GM21825 (cell line): ENCODE results near the gene RFX2.
"Not testable (repeated sequence)": the region's sequence is repeated elsewhere in the genome, so short reads cannot be mapped to it uniquely, and the experiment has no call there.

Experiments used
- ATAC-seq: cut with Tn5 transposase; IDR thresholded peaks from one replicate; pipeline ENCODE4 v1.9.1; 2021; ENCODE audit warnings: mild to moderate bottlenecking, moderate library complexity; ENCODE audit not compliant: unreplicated experiment

RFX2 gene

GRCh38 chr19:6110360-6110977 is at the start of gene RFX2:
RFX2 (minus strand) TSS chr19:6110500; CDS start chr19:6047496, 63,004 bp downstream.
- ATAC-seq: peak; percentile 88

DNA sequence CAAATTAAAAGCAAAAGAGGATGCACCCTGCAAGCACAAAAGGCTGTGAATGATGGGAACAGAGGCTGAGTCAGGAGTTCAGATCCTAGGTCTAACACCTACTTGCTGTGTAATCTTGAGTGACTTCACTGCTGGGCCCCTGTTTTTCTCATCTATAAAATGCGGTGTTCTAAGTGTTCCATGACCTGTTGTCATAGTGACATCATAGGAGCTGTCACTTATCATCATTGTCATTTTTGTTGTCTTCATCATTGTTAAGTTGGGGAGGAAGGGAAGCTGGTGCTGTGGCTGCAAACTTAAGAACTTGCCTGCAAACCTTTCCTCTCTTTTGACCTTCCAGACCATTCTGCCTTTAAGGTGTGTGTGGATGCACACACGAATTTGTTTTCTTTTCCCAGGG is 45.7 kb upstream of the RFX2 start:
- no peak for ATAC-seq

- no peak for ATAC-seq
Observed at GRCh38 chr19:6150289-6150688, 40.0 kb upstream of the RFX2 start.

DNA sequence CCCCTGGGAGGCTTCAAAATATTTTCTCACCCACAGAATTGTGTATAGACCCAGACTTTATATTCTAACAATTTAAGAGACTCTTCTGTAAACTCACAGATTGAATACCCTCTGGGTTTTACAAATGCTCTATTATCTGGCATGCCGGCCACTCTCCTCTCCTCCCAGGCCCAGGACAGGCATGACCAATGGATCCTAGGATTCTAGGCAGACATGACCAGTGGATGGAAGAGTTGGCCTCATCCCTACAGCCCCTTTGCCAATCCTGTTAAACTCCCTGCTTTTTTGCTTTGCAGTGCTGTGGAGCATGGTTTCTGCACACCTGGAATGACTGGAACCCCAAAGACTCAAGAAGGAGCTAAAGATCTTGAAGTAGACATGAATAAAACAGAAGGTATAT is 30.9 kb upstream of the RFX2 start:
- ATAC-seq: no peak

DNA sequence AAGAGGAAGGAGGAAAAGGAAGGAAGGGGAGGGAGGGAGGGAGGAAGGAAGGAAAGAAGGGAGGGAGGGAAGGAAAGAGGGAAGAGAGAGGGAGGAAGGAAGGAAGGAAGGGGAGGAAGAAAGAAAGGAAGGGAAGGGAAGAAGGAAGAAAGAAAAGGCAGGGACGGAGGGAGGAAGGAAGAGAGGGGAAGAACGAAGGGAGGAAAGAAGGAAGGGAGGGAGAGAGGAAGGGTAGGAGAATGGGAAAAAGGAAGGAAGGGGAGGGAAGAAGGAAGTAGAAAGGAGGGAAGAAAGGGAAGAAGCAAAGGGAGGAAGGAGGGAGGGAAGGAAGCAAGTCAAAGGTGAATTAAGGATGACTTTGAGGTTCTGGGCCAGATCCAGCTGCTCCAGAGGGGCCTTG is 28.2 kb upstream of the RFX2 start:
- no peak for ATAC-seq

GRCh38 chr19:6138066-6138465 is 27.8 kb upstream of the RFX2 start:
- ATAC-seq: no peak

- ATAC-seq: no peak
Observed at GRCh38 chr19:6133231-6133630, 22.9 kb upstream of the RFX2 start.

- no peak for ATAC-seq
Observed at GRCh38 chr19:6132482-6132881, 22.2 kb upstream of the RFX2 start.

- ATAC-seq: no peak
Observed at GRCh38 chr19:6127716-6128335, 17.5 kb upstream of the RFX2 start.

DNA sequence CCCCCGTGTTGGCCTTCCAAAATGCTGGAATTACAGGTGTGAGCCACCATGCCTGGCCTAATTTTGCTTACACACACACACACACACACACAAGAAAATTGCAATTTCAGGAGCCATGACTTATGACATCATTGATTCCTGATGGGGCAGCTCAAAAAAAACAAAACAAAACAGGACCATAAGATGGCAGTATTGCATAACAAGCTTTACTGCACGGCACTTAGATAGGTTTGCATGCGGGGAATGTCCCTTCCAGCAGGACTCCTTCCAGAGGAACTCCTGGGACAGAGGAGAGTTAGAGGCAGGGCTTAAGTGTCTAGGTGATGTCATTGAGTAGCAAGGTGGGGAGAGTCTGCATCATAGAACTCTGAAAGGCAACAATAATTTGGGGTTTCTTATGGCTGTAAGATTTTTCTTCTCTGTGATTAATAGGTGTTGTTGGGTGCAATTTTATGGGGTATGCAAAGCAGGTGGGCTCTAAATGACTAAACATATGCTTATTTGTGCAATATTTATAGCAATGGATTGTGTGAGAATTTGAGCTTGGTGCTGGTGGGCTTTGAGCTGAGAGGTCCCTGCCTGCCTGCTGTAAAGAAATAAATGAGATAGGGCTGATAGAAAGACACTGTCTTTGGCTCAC is 16.2 kb upstream of the RFX2 start:
- no peak for ATAC-seq

GRCh38 chr19:6125571-6125989 is 15.3 kb upstream of the RFX2 start:
- ATAC-seq: no peak

GRCh38 chr19:6119031-6119430 is 8.7 kb upstream of the RFX2 start:
- ATAC-seq: no peak

GRCh38 chr19:6118043-6118442 is 7.7 kb upstream of the RFX2 start:
- no peak for ATAC-seq

GRCh38 chr19:6117534-6117933 is 7.2 kb upstream of the RFX2 start:
- no peak for ATAC-seq

- no peak for ATAC-seq
Observed at GRCh38 chr19:6116749-6117430, 6.6 kb upstream of the RFX2 start.

DNA sequence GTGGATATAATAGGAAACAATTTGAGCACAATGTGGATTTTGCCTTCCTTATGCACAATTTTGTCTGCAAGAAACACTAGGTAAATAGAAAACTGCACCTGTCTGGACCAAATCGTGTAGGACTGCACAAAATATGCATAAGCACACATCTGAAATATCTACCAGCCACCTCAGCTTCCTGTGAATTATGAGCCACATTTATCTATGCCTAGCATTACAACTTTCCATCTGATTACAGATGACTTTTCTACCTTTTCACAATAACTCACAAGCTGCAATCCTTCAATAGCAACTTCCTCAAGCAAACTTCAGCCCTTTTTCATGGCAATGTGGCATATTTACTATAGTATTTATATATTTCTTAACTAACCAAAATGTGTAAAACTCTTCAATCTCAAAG is 5.7 kb upstream of the RFX2 start:
- no peak for ATAC-seq

DNA sequence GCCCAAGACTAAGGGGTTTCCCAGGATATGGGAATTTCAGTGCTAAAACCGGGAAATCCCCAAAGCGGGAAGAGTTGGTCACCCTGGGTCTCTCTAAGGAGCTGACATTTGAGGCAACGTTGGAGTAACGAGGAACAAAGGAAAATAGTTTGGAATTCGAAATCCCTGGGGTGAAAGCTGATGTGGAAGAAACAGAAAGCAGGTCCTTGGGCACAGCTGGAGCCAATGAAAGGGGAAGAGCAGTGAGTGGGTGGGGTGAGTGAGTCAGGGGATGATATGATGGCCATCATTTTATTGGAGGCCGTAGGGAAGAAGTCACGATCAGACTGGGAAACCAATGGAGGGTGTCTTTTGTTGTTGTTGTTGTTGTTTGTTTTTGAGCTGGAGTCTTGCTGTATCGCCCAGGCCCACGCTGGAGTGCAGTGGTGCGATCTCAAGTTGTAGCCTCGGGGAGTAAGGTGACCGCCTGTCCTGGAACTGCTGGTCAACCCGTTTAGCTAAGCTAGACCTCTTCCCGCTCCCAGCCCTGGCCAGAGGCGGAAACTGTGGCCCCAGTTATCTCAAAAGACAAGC is 3.4 kb upstream of the RFX2 start:
- ATAC-seq: no peak

DNA sequence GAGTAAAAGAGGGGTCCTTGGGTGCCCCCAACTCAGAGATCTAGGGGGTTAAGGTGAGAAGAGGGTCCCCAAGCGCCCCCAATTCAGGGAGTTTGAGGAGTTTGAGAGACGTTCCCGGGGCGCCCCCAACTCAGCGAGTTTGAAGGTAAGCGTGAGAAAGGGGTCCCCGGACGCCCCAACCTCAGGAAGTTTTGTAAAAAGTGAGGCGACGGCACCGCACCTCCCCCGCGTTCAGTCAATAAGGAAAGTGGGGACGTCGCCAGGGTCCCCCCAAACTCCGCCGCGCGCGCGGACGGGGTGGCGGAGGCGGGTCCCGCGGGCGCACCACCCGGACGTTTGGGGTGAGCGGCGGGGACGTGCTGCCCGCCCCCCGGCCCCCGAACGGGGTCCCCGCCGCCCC is 353 bp downstream of the RFX2 start:
- ATAC-seq: no peak

GRCh38 chr19:6108721-6109633 is 1.3 kb downstream of the RFX2 start:
- ATAC-seq: no peak

- ATAC-seq: not testable (repeated sequence)
Observed at GRCh38 chr19:6106643-6107294, 3.5 kb downstream of the RFX2 start.
